Measurements from ENCODE around the gene RNF25.

The RNF25 gene

GRCh38 chr2:218716070-218716469, 44.3 kb upstream of the RNF25 start:
- TF ChIP-seq, protein P1, sequence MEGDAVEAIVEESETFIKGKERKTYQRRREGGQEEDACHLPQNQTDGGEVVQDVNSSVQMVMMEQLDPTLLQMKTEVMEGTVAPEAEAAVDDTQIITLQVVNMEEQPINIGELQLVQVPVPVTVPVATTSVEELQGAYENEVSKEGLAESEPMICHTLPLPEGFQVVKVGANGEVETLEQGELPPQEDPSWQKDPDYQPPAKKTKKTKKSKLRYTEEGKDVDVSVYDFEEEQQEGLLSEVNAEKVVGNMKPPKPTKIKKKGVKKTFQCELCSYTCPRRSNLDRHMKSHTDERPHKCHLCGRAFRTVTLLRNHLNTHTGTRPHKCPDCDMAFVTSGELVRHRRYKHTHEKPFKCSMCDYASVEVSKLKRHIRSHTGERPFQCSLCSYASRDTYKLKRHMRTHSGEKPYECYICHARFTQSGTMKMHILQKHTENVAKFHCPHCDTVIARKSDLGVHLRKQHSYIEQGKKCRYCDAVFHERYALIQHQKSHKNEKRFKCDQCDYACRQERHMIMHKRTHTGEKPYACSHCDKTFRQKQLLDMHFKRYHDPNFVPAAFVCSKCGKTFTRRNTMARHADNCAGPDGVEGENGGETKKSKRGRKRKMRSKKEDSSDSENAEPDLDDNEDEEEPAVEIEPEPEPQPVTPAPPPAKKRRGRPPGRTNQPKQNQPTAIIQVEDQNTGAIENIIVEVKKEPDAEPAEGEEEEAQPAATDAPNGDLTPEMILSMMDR (IDR thresholded peaks at IDR 0.05) = no peak

DNA sequence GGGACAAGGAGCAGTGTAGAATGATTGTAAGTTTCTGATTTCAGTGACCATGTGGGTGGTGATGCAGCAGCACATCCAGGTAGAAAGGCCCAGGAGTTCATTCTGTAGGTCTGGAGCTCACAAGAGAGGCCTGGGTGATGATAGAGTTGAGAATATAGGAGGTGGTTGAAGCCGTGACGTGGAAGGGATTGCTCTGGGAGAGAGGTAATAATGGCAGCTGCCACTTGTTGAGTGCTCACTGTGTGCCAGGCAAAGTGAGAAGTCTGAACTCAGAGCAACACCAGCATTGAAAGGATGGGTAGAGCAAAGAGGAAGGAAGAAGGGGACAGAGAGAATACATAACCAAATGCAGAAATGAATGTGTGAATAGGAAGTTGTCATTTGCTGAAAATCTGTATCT, 42.1 kb upstream of the RNF25 start:
- TF ChIP-seq, protein P1 (IDR thresholded peaks at IDR 0.05) = no peak

GRCh38 chr2:218711550-218711929, 39.7 kb upstream of the RNF25 start:
- TF ChIP-seq, protein P1 (IDR thresholded peaks at IDR 0.05) = no peak

DNA sequence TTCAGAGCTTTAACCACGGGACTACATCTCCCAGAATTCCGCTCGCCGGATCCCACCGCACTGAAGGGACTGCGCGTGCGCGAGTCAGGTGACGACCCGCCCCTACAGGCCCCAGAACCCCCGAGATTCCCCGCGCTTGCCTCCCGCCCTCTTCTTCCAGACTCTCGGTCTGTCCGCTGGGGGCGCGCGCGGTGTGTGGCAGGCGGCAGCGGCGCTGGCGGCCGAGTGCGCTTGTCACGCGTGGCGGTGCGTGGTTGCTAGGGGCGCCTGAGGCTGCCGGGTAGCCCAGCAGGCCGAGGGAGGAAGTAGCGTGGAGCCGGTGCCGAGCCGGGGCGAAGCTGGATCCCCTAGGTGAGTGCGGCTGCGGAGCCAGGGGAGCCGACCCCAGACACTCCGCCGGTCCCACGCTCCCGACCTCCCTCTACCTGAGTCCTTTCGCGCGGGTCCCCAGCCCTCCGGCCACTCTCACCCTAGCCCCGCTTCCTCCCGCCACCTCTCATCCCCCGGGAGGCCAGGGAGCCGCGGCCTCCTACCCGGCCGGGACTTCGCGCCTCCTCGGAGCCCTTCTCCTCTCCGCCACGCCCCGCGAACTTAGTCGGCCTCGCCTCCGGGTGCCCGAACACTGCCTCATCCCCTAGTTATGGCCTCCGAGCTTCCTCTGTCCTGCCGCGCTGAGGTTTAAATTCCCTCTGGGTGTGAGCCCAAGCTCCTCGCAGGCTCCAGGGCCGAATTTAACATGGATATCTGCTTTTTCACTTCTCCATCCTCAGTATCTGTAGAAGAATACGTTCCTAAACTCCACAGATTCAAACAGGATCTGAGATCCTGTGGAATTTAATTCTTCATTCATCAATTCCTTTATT, 39.1 kb upstream of the RNF25 start, which contains the start of gene TTLL4:
Gene TTLL4 (plus strand): TSS at position 149 of the 863 bp plus-strand sequence. CDS start 26,842 bp downstream, outside the sequence.
- TF ChIP-seq, protein P1 (IDR thresholded peaks at IDR 0.05) = peak; percentile 81

DNA sequence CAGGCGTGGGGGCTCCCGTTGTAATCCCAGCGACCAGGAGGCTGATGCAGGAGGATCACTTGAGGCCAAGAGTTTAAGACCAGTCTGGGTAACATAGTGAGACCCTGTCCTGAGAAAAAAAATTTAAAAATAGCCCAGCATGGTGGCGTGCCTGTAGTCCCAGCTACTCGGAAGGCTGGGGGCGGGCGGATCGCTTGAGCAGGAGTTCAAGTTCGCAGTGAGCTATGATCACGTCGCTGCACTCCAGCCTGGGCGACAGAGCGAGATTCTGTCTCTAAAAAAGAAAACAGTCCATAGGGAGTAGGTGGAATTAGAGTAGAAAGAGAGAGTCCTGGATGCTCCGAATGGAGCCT, 38.5 kb upstream of the RNF25 start:
- TF ChIP-seq, protein P1 (IDR thresholded peaks at IDR 0.05) = no peak

- TF ChIP-seq, protein P1 (IDR thresholded peaks at IDR 0.05) = no peak
Measured at GRCh38 chr2:218709908-218710307, 38.1 kb upstream of the RNF25 start.

GRCh38 chr2:218708086-218708485, 36.3 kb upstream of the RNF25 start:
- TF ChIP-seq, protein P1 (IDR thresholded peaks at IDR 0.05) = no peak
